Measurements from ENCODE around the gene FZR1.

- TF ChIP-seq BRCA1 (IDR thresholded peaks at IDR 0.05; ENCODE audit: low read depth, low read length) (no peak), CTCF (IDR thresholded peaks at IDR 0.05; ENCODE audit: control extremely low read depth in 1 of 3, insufficient read depth in 1 of 3, low read depth in 1 of 3, low read length in 3 of 3) (no peak)
These were observed 13.8 kb upstream of the FZR1 start for GRCh38 chr19:3492131-3492839.
